IPS DF 4.7 (cell line): ENCODE results near the gene LBH.

ENCODE experiments used
- DNase-seq: peaks from one replicate; pipeline ENCODE4 v3.0.0-alpha.2; 2013; ENCODE audit warnings: low spot score; ENCODE audit errors: extremely low read depth

The LBH gene

GRCh38 chr2:30235008-30235655 lies 3.8 kb downstream of the LBH start:
- no peak for DNase-seq

DNA sequence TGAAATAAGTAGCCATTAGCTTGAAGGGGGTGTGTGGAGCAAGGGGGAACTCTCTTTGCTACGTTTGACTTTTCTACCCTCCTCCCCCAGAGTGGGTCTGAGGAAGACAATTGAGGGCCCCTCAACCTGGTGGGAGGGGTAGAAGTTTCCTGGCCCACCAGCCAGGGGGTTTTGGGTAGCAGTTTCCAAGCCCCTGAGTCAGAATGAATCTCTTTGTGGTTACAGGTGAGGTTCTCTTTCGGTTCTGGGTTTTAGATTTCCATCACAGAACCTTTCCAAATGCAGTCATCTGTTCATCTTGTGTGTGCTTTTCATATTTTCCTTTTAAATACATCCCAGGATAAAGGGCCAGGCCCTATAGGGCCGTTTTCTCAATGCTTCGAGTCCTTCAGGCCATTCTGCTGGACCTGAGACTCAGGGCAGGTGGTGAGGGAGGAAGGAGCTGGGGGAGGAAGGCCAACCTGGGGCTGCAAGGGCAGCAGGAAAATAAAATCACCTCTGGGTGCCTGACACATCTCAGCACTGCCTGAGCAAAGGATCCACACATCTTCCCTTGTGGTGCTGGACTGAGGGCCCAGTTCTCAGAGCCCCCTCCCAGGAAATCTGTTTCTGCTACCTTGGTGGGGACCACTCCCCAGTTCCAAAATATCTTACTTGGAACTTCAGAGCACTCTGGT lies 4.7 kb downstream of the LBH start:
- DNase-seq, result no peak

GRCh38 chr2:30236591-30237238 lies 5.4 kb downstream of the LBH start:
- no peak for DNase-seq

- no peak for DNase-seq
Observed at GRCh38 chr2:30237239-30237965, 6.1 kb downstream of the LBH start.

DNA sequence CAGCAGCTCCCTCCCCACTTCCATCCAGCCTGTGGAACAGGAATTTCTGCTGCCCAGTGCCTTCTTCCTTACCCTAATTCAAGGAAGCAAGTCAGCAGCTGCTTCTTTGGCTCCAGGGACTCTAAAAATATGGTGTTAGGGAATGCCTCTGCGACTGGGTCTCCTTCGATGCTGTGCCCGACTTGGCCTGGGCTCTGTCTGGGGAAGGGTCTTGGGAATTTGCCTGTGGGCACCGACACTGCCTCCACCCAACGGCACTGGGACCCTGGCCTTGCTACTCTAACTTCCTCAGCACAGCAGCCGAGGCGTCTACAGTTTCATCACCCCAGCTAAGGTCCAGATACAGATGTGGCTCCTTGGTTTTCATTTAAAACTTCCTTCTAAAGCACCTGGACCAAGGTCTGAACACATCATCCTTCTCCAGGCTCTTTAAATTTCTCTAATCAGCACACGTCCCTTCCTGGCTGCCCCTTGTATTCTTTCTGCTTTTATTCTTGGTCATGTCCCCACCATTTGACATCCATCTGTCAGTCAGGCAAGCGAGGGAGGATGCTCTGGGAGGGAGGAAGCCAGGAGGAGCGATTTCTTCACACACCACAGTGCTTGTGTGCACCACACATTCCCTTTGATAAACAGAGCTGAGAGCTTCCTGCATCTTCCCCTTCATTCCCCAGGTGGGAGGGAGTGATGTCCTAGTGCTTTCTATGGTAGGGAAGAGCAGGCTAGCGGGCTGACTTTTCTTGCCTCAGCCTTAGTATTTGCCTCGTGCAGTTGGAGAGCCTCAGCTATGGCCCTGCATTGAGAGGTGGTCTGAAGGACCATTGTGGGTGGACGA lies 6.8 kb downstream of the LBH start:
- no peak for DNase-seq

DNA sequence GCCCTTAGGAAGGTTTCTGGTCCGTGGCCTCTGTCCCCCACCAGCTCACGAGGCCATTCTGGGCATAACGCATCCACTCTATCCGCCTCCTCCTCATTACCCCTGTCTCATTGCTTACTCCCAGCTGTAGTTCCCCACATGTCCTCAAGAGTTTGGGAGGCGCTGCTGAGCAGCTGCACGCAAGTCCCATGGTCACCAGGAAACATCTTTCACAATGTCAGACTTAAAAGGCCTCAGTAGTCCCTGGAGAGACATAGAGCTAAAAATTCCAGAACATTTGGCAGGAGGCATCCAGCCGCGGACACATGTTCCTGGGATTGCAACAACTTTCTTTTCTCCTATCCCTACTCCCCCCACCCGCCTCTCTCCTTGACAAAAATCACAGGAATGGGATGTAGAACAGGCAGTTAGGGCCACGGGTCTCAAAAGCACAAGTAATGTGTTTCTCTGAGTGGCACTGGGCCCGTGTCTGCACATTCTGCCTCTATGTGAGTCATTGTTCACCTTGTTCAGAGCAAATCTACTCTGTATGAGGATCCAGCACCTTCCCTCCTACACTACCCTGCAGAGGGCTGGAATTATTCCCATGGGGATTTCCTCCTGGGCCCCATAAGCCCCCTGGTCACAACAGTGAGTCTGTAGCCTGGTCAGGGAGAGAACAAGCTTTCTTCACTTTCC lies 8.1 kb downstream of the LBH start:
- peak; percentile 56 for DNase-seq

DNA sequence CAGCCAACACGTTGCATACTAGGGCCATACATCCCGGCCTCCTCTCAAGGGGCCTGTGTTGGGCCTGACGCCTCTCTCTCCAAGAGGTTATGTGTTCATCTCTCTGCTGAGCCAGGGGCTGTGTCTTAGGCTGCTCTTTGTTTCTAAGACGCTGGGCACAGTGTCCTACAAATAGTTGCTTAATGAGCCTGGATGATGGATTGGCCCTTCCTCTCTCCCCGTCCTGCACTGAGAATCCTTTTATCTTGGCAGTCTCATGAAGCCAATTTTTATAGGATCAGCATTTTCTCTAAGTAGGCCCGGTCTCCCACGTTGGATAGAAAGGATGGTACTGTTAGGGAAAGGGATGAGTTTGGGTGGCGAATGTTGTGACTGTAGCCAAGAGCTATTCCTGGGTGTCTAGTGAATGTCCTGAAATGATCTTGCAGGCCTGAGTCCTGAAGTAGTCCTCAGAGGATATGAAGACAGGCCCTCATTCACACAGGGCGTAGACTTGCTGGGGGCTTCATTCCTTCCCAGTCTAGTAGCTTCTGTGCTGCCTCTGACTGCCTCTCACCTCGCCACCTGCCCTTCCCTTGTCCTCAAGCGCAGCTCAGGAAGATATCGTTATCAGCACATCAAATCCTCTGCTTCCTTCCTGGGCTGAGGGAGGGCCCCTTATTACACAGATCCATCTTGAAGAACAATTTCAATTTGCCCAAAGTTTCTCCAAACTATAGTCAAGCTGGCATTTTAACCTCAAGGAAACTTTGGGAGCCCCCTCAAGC lies 8.8 kb downstream of the LBH start:
- no peak for DNase-seq

DNA sequence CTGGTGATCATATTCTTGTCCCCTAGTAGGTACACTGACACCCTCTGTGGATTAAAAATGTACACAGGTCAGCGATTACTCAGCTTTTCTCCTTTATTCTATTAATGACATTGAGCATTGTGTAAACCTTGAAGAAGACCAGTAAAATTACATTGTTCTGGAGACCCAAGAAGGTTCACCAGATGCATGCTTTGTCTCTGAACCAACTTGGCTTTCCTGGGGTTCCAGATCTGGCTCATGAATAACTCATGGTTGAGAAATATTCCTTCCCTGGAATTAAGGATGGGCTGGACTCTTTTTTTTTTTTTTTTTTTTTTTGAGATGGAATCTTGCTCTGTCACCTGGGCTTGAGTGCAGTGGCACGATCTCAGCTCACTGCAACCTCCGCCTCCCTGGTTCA lies 11.9 kb downstream of the LBH start:
- no peak for DNase-seq

GRCh38 chr2:30245364-30245763 lies 14.0 kb downstream of the LBH start:
- no peak for DNase-seq

GRCh38 chr2:30248791-30249190 lies 17.5 kb downstream of the LBH start:
- no peak for DNase-seq

DNA sequence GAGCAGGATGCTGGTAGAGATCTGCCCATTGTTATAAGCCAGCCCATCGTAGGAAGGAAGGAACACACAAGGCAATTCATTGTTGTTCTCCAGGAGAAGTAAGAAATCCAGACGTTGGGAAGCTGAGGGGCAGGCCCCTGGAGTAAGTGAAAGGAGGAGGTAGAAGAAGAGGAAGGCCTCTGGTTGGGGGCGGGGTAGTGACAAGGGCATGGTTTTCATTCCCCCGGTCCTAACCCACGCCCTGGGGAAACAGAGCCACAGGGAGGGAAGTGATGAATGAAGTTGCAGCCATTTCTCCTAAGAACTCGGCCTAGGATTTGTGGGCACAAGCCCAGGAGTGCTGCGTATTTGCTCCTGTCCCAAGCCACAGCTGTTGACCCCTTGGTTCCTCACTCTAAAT lies 18.0 kb downstream of the LBH start:
- DNase-seq, result no peak

- no peak for DNase-seq
Observed at GRCh38 chr2:30250421-30250820, 19.1 kb downstream of the LBH start.

GRCh38 chr2:30252723-30253701 lies 21.7 kb downstream of the LBH start:
- no peak for DNase-seq

DNA sequence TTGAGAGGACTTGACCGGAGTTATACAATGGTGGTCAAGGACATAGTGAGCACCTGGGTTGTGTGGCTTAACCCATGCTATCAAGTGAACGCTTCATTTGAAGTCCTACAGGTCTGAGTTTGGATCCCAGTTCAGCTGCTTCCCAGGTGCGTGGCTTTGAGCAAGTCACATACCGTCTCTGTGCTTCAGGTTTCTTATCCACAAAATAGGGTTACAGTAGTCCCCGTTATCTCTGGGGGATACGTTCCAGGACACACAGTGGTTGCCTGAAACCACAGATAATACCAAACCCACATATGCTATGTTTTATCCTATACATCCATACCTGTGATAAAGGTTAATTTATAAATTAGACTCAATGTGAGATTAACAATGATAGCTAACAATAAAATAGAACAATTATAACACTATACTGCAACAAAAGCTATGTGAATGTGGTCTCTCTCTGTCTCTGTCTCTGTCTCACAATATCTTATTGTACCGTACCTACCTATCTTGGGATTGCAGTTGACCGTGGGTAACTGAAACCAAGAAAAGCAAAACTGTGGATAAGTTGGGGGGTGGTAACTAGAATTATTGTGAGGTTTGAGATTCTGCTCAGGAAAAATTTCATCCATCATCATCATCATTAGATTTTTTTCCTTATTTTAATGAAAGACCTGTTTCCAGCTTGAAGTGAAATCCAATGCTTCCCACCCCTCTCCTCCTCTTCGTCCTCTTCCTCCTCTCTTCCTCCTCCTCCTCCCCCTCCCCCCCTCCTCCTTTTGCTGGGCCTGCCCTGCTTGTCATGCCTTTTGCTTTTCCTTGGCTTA lies 22.7 kb downstream of the LBH start:
- no peak for DNase-seq

GRCh38 chr2:30254685-30255001 lies 23.3 kb downstream of the LBH start:
- DNase-seq, result no peak

- no peak for DNase-seq
Observed at GRCh38 chr2:30255026-30255425, 23.7 kb downstream of the LBH start.

DNA sequence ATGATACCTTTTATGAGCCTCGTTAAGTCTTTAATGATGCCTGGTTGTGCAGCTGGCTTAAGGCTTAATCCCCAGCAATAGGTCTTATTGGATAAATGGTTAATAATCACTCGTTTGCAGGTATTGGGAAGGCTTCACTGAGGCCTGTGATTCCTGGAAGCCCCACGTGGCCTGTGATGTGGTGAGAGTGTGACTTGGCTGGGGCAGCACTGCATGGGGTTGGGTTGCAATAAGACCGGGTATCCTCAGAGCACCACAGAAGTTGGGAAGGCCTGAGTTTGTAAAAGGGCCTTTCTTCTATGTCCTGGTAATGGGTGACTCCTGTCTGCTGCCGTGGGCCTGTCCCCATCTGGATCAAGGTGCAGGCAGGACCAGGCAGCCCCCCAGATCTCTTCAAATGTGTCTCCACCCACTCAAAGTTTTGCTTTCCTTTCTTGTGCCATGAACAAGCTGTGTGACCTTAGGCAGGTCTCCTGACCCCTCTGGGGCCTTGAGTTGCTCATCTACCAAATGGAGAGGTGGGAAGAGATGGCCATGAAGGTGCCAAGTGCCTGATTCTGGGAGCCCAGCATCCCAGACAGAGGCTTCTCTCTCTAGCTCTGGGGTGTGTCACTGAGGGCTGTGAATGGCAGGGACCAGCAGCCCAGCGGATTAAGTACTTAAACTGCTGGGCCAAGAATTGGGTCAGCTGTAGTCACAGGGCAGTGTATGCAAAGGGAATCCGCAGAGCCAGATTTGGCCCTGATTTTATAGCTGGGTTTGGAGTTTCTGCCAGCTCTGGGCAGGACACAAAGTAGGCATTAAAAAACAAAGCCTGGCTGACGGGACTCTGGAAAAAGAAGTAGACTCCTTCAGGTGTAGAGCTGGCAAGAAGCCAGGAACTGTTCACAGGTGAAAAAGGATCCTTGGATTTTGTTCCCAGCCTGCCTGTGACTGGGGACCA lies 24.4 kb downstream of the LBH start:
- DNase-seq, result no peak
